ENCODE measurements around the gene GPR18. TPM values are rescaled to one million over a fixed set of nuclear protein-coding genes. Genes with fewer than 3 reads are reported as not detected.

GPR18 gene
- total RNA-seq, 1 donor from 2014 or later: not detected

- DNase-seq (ENCODE audit: low read depth) (no peak), FAIRE-seq (no peak)
- Histone ChIP-seq H3K27me3 (ENCODE audit: control insufficient read depth, insufficient read depth, low read length) (no peaks in the 10 kb centered on the region), H3K36me3 (ENCODE audit: control insufficient read depth, insufficient read depth, low read length) (peaks cover 3% of the 10 kb centered on the region), H3K4me3 (ENCODE audit: low read depth, low read length) (no peak overlapping the region)
- no peak for TF ChIP-seq CTCF (IDR thresholded peaks at IDR 0.05; ENCODE audit: insufficient read depth, low read length, severe bottlenecking)
Observed at GRCh38 chr13:99271249-99271648, 13.1 kb upstream of the GPR18 start.

GRCh38 chr13:99270518-99270917, 12.3 kb upstream of the GPR18 start:
- peaks cover 3% of the 10 kb centered on the region for H3K36me3 ChIP-seq (ENCODE audit: control insufficient read depth, insufficient read depth, low read length)
- no peaks in the 10 kb centered on the region for H3K27me3 ChIP-seq (ENCODE audit: control insufficient read depth, insufficient read depth, low read length)
- no peak for DNase-seq (ENCODE audit: low read depth)
- no peak overlapping the region for H3K4me3 ChIP-seq (ENCODE audit: low read depth, low read length)
- FAIRE-seq: no peak
- TF ChIP-seq CTCF (IDR thresholded peaks at IDR 0.05; ENCODE audit: insufficient read depth, low read length, severe bottlenecking): no peak

GRCh38 chr13:99269627-99270241, 11.6 kb upstream of the GPR18 start:
- FAIRE-seq: no peak
- DNase-seq (ENCODE audit: low read depth): peak; percentile 53
- Histone ChIP-seq H3K4me3 (ENCODE audit: low read depth, low read length) (no peak overlapping the region), H3K36me3 (ENCODE audit: control insufficient read depth, insufficient read depth, low read length) (peaks cover 3% of the 10 kb centered on the region), H3K27me3 (ENCODE audit: control insufficient read depth, insufficient read depth, low read length) (no peaks in the 10 kb centered on the region)
- peak; percentile 43 for TF ChIP-seq CTCF (IDR thresholded peaks at IDR 0.05; ENCODE audit: insufficient read depth, low read length, severe bottlenecking)

- H3K36me3 ChIP-seq (ENCODE audit: control insufficient read depth, insufficient read depth, low read length): peaks cover 3% of the 10 kb centered on the region
- FAIRE-seq (no peak), DNase-seq (ENCODE audit: low read depth) (no peak)
- TF ChIP-seq CTCF (IDR thresholded peaks at IDR 0.05; ENCODE audit: insufficient read depth, low read length, severe bottlenecking): no peak
- no peak overlapping the region for H3K4me3 ChIP-seq (ENCODE audit: low read depth, low read length)
- H3K27me3 ChIP-seq (ENCODE audit: control insufficient read depth, insufficient read depth, low read length): no peaks in the 10 kb centered on the region
Observed at GRCh38 chr13:99268822-99269221, 10.6 kb upstream of the GPR18 start.

- Histone ChIP-seq H3K36me3 (ENCODE audit: control insufficient read depth, insufficient read depth, low read length) (peaks cover 3% of the 10 kb centered on the region), H3K27me3 (ENCODE audit: control insufficient read depth, insufficient read depth, low read length) (no peaks in the 10 kb centered on the region), H3K4me3 (ENCODE audit: low read depth, low read length) (no peak overlapping the region)
- no peak for TF ChIP-seq CTCF (IDR thresholded peaks at IDR 0.05; ENCODE audit: insufficient read depth, low read length, severe bottlenecking)
- FAIRE-seq (no peak), DNase-seq (ENCODE audit: low read depth) (no peak)
Observed at GRCh38 chr13:99267927-99268326, 9.7 kb upstream of the GPR18 start.

GRCh38 chr13:99266827-99267226, 8.6 kb upstream of the GPR18 start:
- H3K4me3 ChIP-seq (ENCODE audit: low read depth, low read length): no peak overlapping the region
- DNase-seq (ENCODE audit: low read depth): no peak
- FAIRE-seq: no peak

More at GRCh38 chr13:99266827-99267226, 8.6 kb upstream of the GPR18 start:
- TF ChIP-seq CTCF (IDR thresholded peaks at IDR 0.05; ENCODE audit: insufficient read depth, low read length, severe bottlenecking): no peak
- Histone ChIP-seq H3K27me3 (ENCODE audit: control insufficient read depth, insufficient read depth, low read length) (no peaks in the 10 kb centered on the region), H3K36me3 (ENCODE audit: control insufficient read depth, insufficient read depth, low read length) (peaks cover 3% of the 10 kb centered on the region)
